Panc1 (cell line): ENCODE data around the gene ARID4B. TPM values are rescaled to one million over a fixed set of nuclear protein-coding genes. Genes with fewer than 3 reads are reported as not detected.
"Not testable (repeated sequence)": the region's sequence is repeated elsewhere in the genome, so short reads cannot be mapped to it uniquely, and the experiment has no call there.

Experiments used
- ATAC-seq: fragments of 200-7000 bp; cut with Tn5 transposase; 2 replicates; pipeline ENCODE4 v1.9.1; 2020; ENCODE audit warnings: mild to moderate bottlenecking, moderate library complexity
- BruUV-seq: library from RNA; stranded (reverse); fragments of 400-500 nt; replicated peaks from 2 replicates; lab custom pipeline; 2021; lab: Mats Ljungman, UMichigan
- CTCF ChIA-PET: fragments of 300-600 bp; sonication (Branson Sonifier 250); formaldehyde crosslinking; loops from one replicate; lab custom pipeline; 2022; ENCODE audit warnings: antibody characterized with exemption; lab: Charles Lee
- POLR2A ChIA-PET: fragments of 300-600 bp; sonication (Branson Sonifier 250); formaldehyde crosslinking; loops from one replicate; lab custom pipeline; 2022; ENCODE audit warnings: antibody characterized with exemption; lab: Charles Lee
- DNase-seq: peaks from one replicate; pipeline ENCODE4 v3.0.0-alpha.2; 2010; ENCODE audit warnings: low read depth, low spot score
- H3K27ac ChIP-seq: 2 replicates; pipeline ENCODE4 v1.5.1; 2011; ENCODE audit warnings: mild to moderate bottlenecking, low read length, inconsistent platforms
- H3K27me3 ChIP-seq: fragments of 200-500 bp; sonication (Bioruptor generic); 2 replicates; pipeline ENCODE4 v1.6.0; 2014; ENCODE audit warnings: low read length, inconsistent platforms; ENCODE audit not compliant: control insufficient read depth, insufficient read depth
- H3K36me3 ChIP-seq: fragments of 200-500 bp; sonication (Bioruptor generic); 2 replicates; pipeline ENCODE4 v1.5.1; 2014; ENCODE audit warnings: inconsistent platforms, mild to moderate bottlenecking, low read length, moderate library complexity; ENCODE audit not compliant: control insufficient read depth, insufficient read depth
- H3K4me1 ChIP-seq: 2 replicates; pipeline ENCODE4 v1.5.1; 2011; ENCODE audit warnings: inconsistent platforms, mild to moderate bottlenecking, low read length, moderate library complexity; ENCODE audit not compliant: control insufficient read depth, insufficient read depth
- H3K4me3 ChIP-seq, 2 experiments: 2 replicates each; pipeline ENCODE4 v1.5.1; 2011 to 2012; ENCODE audit warnings: low read depth in 2 of 2, low read length in 2 of 2, mild to moderate bottlenecking in 2 of 2, inconsistent platforms in 1 of 2, moderate library complexity in 1 of 2
- H3K9me3 ChIP-seq: fragments of 200-500 bp; sonication (Bioruptor generic); 2 replicates; pipeline ENCODE4 v1.5.1; 2014; ENCODE audit warnings: low read depth, mild to moderate bottlenecking, inconsistent platforms, low read length, moderate library complexity; ENCODE audit not compliant: control insufficient read depth, insufficient read depth
- CTCF ChIP-seq: fragments of 450-650 bp; IDR thresholded peaks from 2 replicates; pipeline ENCODE4 v1.5.1; 2017; ENCODE audit warnings: mild to moderate bottlenecking
- POLR2AphosphoS5 ChIP-seq: IDR thresholded peaks from 2 replicates; pipeline ENCODE4 v1.6.1; 2012; ENCODE audit warnings: mild to moderate bottlenecking, low read depth, low read length, moderate library complexity
- REST ChIP-seq, 2 experiments: IDR thresholded peaks; 2 replicates each; pipeline ENCODE4 v1.6.1; 2011 to 2012; ENCODE audit warnings: low read depth in 2 of 2, control low read depth in 1 of 2, low read length in 1 of 2, mild to moderate bottlenecking in 1 of 2, moderate library complexity in 1 of 2; ENCODE audit not compliant: insufficient read depth in 1 of 2
- SIN3A ChIP-seq: IDR thresholded peaks from 2 replicates; pipeline ENCODE4 v1.6.1; 2012; ENCODE audit warnings: low read depth, mild to moderate bottlenecking, low read length, moderate library complexity, borderline replicate concordance; ENCODE audit not compliant: insufficient read depth
- TCF7L2 ChIP-seq: IDR thresholded peaks from 2 replicates; pipeline ENCODE4 v1.6.1; 2011; ENCODE audit warnings: mild to moderate bottlenecking, low read depth, low read length, inconsistent platforms
- in situ Hi-C: cut with HindIII; loops from 2 replicates; pipeline ENCODE4 v1.10.0; 2016; ENCODE audit warnings: low sequenced_read_pairs, low pct_unique_long_range_greater_than_20kb
- intact Hi-C: fragments of 100-400 bp; cut with micrococcal nuclease; formaldehyde crosslinking; loops from one replicate; pipeline ENCODE4 v1.10.0; 2022; ENCODE audit not compliant: unreplicated experiment
- total RNA-seq: library from RNA; stranded (reverse); gene quantifications from one replicate; pipeline ENCODE4 v1.2.1, GENCODE V29; 2021; ENCODE audit not compliant: unreplicated experiment

ARID4B gene
- total RNA-seq, 1 experiment from 2014 or later = 37.5 TPM

GRCh38 chr1:235205687-235206086, 122.3 kb downstream of the ARID4B start:
- in situ Hi-C loops (no loop called here), intact Hi-C loops (no loop called here)
- H3K4me3 ChIP-seq = no peak overlapping the region
- TF ChIP-seq SIN3A (no peak), POLR2AphosphoS5 (no peak), TCF7L2 (no peak), CTCF (no peak), REST (IDR thresholded peaks at IDR 0.05; ENCODE audit: insufficient read depth in 1 of 2, low read depth in 2 of 2, low read length in 1 of 2) (no peak)
- CTCF ChIA-PET = no interaction called here
- BruUV-seq = no TSS peak
- H3K36me3 ChIP-seq = peaks cover 8% of the 10 kb centered on the region; the same call in 1 of the 2 replicates
- H3K9me3 ChIP-seq = no peaks in the 10 kb centered on the region
- no peaks in the 10 kb centered on the region for H3K4me1 ChIP-seq
- no peak overlapping the region for H3K27ac ChIP-seq
- DNase-seq (no peak), ATAC-seq (no peak)
- POLR2A ChIA-PET = no interaction called here
- no peaks in the 10 kb centered on the region for H3K27me3 ChIP-seq

GRCh38 chr1:235203428-235203827, 124.6 kb downstream of the ARID4B start:
- Histone ChIP-seq H3K27ac (no peak overlapping the region), H3K9me3 (no peaks in the 10 kb centered on the region), H3K27me3 (no peaks in the 10 kb centered on the region), H3K36me3 (peaks cover 6% of the 10 kb centered on the region; the same call in 1 of the 2 replicates), H3K4me3 (no peak overlapping the region), H3K4me1 (no peaks in the 10 kb centered on the region)
- intact Hi-C loops (no loop called here), in situ Hi-C loops (no loop called here)
- ChIA-PET CTCF (no interaction called here), POLR2A (no interaction called here)
- no TSS peak for BruUV-seq
- no peak for TF ChIP-seq TCF7L2
- no peak for TF ChIP-seq REST (IDR thresholded peaks at IDR 0.05; ENCODE audit: insufficient read depth in 1 of 2, low read depth in 2 of 2, low read length in 1 of 2)
- no peak for TF ChIP-seq POLR2AphosphoS5
- no peak for TF ChIP-seq SIN3A
- no peak for TF ChIP-seq CTCF
- no peak for DNase-seq
- ATAC-seq = no peak

- intact Hi-C loops, H3K27ac ChIP-seq, DNase-seq, BruUV-seq, CTCF ChIA-PET, H3K27me3 ChIP-seq, H3K4me3 ChIP-seq, H3K9me3 ChIP-seq, in situ Hi-C loops, H3K36me3 ChIP-seq, ATAC-seq, H3K4me1 ChIP-seq: not testable (repeated sequence)
- POLR2A ChIA-PET = interaction anchor here (0.6 kb wide), 1 partner anchor 130 kb away, joined by 3 read pairs; no protein-coding TSS in a partner anchor
Measured at GRCh38 chr1:235202447-235202846, 125.5 kb downstream of the ARID4B start.
